Fibroblast of lung (primary cell): ENCODE results near the gene SELPLG.

ENCODE experiments used
- EZH2 ChIP-seq: IDR thresholded peaks from 2 replicates; pipeline ENCODE4 v1.5.1; 2012; ENCODE audit warnings: low read length, control low read depth, mild to moderate bottlenecking; ENCODE audit errors: missing control alignments
- TF ChIP-seq, protein P1 (sequence below), 2 donors: IDR thresholded peaks in 1 of 2; conservative IDR thresholded peaks in 1 of 2; 1 replicate in 1 of 2; 2 replicates in 1 of 2; pipeline ENCODE4 v1.5.1; 2011 to 2012; ENCODE audit warnings: low read length in 2 of 2, control low read depth in 1 of 2, inconsistent platforms in 1 of 2, low read depth in 1 of 2, mild to moderate bottlenecking in 1 of 2

GRCh38 chr12:108609537-108610335, 24.0 kb downstream of the SELPLG start:
- TF ChIP-seq, protein P1, sequence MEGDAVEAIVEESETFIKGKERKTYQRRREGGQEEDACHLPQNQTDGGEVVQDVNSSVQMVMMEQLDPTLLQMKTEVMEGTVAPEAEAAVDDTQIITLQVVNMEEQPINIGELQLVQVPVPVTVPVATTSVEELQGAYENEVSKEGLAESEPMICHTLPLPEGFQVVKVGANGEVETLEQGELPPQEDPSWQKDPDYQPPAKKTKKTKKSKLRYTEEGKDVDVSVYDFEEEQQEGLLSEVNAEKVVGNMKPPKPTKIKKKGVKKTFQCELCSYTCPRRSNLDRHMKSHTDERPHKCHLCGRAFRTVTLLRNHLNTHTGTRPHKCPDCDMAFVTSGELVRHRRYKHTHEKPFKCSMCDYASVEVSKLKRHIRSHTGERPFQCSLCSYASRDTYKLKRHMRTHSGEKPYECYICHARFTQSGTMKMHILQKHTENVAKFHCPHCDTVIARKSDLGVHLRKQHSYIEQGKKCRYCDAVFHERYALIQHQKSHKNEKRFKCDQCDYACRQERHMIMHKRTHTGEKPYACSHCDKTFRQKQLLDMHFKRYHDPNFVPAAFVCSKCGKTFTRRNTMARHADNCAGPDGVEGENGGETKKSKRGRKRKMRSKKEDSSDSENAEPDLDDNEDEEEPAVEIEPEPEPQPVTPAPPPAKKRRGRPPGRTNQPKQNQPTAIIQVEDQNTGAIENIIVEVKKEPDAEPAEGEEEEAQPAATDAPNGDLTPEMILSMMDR (conservative IDR thresholded peaks at IDR 0.05 in 1 of 2, IDR thresholded peaks at IDR 0.05 in 1 of 2; ENCODE audit: low read depth in 1 of 2, low read length in 2 of 2): no peak
- no peak for TF ChIP-seq EZH2
